Measurements from ENCODE around the gene SLC22A9.
"Not testable (repeated sequence)": the region's sequence is repeated elsewhere in the genome, so short reads cannot be mapped to it uniquely, and the experiment has no call there.

GRCh38 chr11:63435831-63436230 is 66.2 kb downstream of the SLC22A9 start:
- TF ChIP-seq CTCF (conservative IDR thresholded peaks at IDR 0.05); ZFX (IDR thresholded peaks at IDR 0.05): not testable (repeated sequence)

All from C4-2B (cell line).